ENCODE results near the gene SLIT3. TPM values are rescaled to one million over a fixed set of nuclear protein-coding genes. Genes with fewer than 3 reads are reported as not detected.

Gene SLIT3
- total and polyA plus RNA-seq, 2 experiments from 2014 or later = 0.59 to 0.71 TPM

- TF ChIP-seq ZNF462 (CRISPR knock-in tag; IDR thresholded peaks at IDR 0.05) = no peak
- no peak for TF ChIP-seq NANOG (IDR thresholded peaks at IDR 0.05; ENCODE audit: borderline replicate concordance)
- no peak for TF ChIP-seq REST (IDR thresholded peaks at IDR 0.05; ENCODE audit: unreplicated experiment)
Observed at GRCh38 chr5:169183576-169183975, 117.4 kb downstream of the SLIT3 start (continued).

- Histone ChIP-seq H3K27ac (ENCODE audit: low read depth) (no peak overlapping the region), H3K79me2 (replicated peaks; ENCODE audit: insufficient read depth) (no peaks in the 10 kb centered on the region), H3K27me3 (ENCODE audit: insufficient read depth) (no peaks in the 10 kb centered on the region), H3K4me2 (no peak overlapping the region), H3K4me1 (ENCODE audit: insufficient read depth) (0 out of 2 replicates have a peak, but pooled peaks cover 1% of the 10 kb centered on the region), H3F3A (replicated peaks; ENCODE audit: low read depth) (no peaks in the 10 kb centered on the region), H3K9me2 (ENCODE audit: insufficient read depth) (peaks cover 3% of the 10 kb centered on the region; the same call in 1 of the 2 replicates), H2AFZ (no peak overlapping the region), H3K4me3 (no peak overlapping the region), H4K20me1 (replicated peaks; ENCODE audit: insufficient read depth) (no peaks in the 10 kb centered on the region), H3K36me3 (ENCODE audit: insufficient read depth) (no peaks in the 10 kb centered on the region)
- H3K27ac Mint-ChIP-seq = no peak overlapping the region
- no peak for DNase-seq (ENCODE audit: low spot score)
- H3K4me3 Mint-ChIP-seq = no peak overlapping the region
- no peaks in the 10 kb centered on the region for H3K9me3 Mint-ChIP-seq
- ATAC-seq = no peak
- H3K36me3 Mint-ChIP-seq (ENCODE audit: low read depth) = no peaks in the 10 kb centered on the region
- peaks cover 4% of the 10 kb centered on the region for H3K27me3 Mint-ChIP-seq (ENCODE audit: insufficient read depth, low read depth, poor library complexity)
- peaks cover 13% of the 10 kb centered on the region; the same call in 2 of the 3 replicates for H3K4me1 Mint-ChIP-seq
- TF ChIP-seq ZNF114 (CRISPR knock-in tag; IDR thresholded peaks at IDR 0.05) (no peak), JUNB (IDR thresholded peaks at IDR 0.05; ENCODE audit: unreplicated experiment) (no peak), EZH2 (IDR thresholded peaks at IDR 0.05; ENCODE audit: low read depth, unreplicated experiment) (no peak), REST (IDR thresholded peaks at IDR 0.05; ENCODE audit: unreplicated experiment) (no peak)
Observed at GRCh38 chr5:169182797-169183196, 118.1 kb downstream of the SLIT3 start.

All from GM23338 (cell line).